Measurements from ENCODE around the gene SPOCK2. TPM values are rescaled to one million over a fixed set of nuclear protein-coding genes. Genes with fewer than 3 reads are reported as not detected.

SPOCK2 gene
- polyA plus RNA-seq, 3 donors from 2014 or later = 58.8 to 86.0 (median 69.0) TPM

DNA sequence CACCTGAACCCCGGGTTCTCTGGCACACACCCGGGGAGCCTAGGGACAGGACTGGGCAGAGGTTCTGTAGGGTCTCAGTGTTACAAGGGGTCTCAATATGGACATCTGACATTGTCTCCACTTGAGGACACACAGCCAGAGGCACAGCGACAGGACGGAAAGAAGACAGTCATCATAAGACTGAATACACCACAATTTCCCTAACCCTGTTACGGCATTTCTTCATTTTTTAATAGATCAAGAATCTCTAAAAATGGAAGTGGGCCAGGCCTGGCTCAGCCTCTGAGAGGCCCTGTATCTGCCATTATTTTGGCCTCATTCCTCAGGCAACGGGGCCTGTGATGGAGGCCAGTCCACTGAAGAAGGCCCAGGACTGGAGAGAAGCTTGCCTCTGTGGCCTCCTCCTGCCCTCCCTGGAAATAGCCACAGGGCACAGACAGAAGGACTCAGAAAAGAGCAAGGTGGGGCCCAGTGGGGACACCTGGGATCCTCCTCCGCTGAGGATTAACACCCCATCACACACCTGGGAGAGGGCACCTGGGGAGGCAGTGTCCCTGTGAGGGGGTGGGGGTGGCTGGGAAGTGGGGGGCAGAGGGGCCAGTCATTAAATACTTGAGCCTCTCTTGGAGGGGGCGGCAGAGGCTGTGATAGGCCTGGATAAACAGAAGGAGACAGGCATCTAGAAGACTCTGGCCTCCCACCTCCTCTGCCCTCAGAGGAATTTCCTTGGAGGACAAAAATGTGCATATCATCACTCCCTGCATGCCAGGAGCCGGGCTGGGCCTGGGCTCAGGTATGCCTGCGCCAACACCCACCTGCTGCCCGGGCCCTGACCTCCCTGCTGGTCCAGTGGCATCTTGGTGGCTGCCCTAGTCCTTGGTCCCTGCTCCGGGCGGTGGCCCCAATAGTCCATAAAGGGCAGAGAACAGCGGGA lies 8.0 kb downstream of the SPOCK2 start:
- Mint-ChIP-seq H3K27ac (peak overlapping the region; percentile 25 to 88 (median 72)), H3K4me1 (peaks cover 69 to 83% of the 10 kb centered on the region in 2 donors), H3K27me3 (ENCODE audit: low read depth in 3 of 3) (peaks cover 16 to 25% (median 19%) of the 10 kb centered on the region in 3 donors), H3K4me3 (peak overlapping the region; percentile 38 to 75 (median 59)), H3K9me3 (no peaks in the 10 kb centered on the region), H3K36me3 (peaks cover 0 to 6% (median 2%) of the 10 kb centered on the region in 3 donors)
- no peak for DNase-seq

DNA sequence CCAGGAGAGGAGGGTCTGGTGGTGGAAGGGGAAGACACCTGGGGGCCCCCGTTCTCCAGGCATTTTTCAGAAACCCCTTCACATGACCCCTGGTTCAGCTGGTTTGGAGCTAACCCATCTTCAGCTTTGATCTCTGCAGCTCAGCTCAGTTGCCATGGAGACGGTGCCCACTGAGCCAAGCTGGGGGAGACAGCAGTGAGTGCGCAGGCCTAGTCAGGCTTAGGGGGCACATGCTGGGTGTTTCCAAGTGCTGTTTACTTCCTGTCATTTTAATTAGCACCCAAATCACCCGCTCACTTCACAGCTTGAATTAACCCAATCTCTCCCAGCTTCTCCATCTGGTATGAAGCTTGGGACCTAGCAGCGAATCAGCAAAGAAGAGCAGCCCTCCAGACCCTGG lies 9.0 kb downstream of the SPOCK2 start:
- no peaks in the 10 kb centered on the region for H3K9me3 Mint-ChIP-seq
- H3K36me3 Mint-ChIP-seq = peaks cover 0 to 6% (median 2%) of the 10 kb centered on the region in 3 donors
- H3K4me3 Mint-ChIP-seq = peak overlapping the region; percentile 38 to 75 (median 57)
- peaks cover 60 to 80% of the 10 kb centered on the region in 2 donors for H3K4me1 Mint-ChIP-seq
- peak overlapping the region; percentile 25 to 88 (median 72) for H3K27ac Mint-ChIP-seq
- peaks cover 16 to 30% (median 17%) of the 10 kb centered on the region in 3 donors for H3K27me3 Mint-ChIP-seq (ENCODE audit: low read depth in 3 of 3)
- DNase-seq = peak; percentile 65 to 79 (median 68)

DNA sequence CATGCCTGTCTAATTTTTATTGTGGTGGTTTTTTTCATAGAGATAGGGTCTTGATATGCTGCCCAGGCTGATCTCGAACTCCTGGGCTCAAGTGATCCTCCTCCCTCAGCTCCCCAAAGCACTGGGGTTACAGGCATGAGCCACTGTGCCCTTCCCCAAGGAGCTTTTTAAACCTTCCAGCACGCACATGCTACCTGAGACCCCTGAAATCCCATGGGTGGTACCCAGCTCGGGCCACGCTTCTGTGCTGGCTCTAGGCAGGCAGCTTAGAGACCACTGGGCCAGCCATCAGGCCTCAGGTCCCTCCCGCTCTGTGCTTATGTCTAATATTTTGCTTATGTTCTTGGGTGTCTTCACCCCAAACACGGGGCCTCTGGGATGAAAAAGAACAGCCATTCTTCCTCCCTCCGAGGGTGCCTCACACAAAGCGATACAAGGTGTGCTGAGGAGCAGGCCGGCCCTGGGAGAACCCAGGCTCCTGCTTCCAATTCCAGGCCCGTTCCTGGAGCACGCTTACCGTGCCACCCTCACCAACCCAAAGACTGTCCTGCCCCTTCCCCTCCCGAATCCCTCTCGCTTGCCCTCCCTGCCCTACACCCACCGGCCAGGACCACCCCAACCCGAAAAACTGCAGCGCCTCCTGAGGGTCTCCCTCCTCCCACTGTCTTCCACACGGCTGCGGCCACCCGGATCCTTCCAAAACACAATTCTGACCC lies 10.9 kb downstream of the SPOCK2 start:
- Mint-ChIP-seq H3K4me3 (peak overlapping the region in 2 of 5 donors; percentile 15 to 30), H3K9me3 (no peaks in the 10 kb centered on the region), H3K36me3 (peaks cover 0 to 2% (median 0%) of the 10 kb centered on the region in 3 donors), H3K27me3 (ENCODE audit: low read depth in 3 of 3) (peaks cover 13 to 21% (median 20%) of the 10 kb centered on the region in 3 donors), H3K4me1 (peaks cover 44 to 67% of the 10 kb centered on the region in 2 donors), H3K27ac (peak overlapping the region in 3 of 6 donors; percentile 39 to 71 (median 65))
- DNase-seq = no peak

DNA sequence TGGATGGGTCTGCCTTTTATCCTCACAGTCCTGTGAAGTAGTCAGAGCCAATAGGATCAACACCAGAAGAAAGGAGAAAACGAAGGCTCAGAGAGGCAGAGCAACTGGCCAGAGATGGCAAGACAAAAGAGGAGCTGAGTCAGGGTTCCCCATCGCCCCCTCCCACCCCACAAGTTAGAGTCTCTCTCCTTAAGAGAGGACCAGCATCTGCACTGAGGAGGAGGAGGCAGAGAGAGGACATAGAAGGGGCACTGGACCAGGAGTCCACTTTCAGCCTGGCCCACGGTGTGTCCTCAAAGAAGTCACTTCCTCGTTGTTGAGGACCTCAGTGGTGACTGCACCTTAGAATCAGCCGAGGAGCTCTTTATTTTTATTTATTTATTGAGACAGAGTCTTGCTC lies 11.6 kb downstream of the SPOCK2 start:
- H3K27ac Mint-ChIP-seq = peak overlapping the region in 3 of 6 donors; percentile 64 to 77 (median 75)
- no peak for DNase-seq
- H3K4me3 Mint-ChIP-seq = no peak overlapping the region
- H3K36me3 Mint-ChIP-seq = peaks cover under 1 to 3% (median under 1%) of the 10 kb centered on the region in 3 donors
- no peaks in the 10 kb centered on the region for H3K9me3 Mint-ChIP-seq
- H3K27me3 Mint-ChIP-seq (ENCODE audit: low read depth in 3 of 3) = peaks cover 13 to 21% (median 20%) of the 10 kb centered on the region in 3 donors
- H3K4me1 Mint-ChIP-seq = peaks cover 44 to 61% of the 10 kb centered on the region in 2 donors

DNA sequence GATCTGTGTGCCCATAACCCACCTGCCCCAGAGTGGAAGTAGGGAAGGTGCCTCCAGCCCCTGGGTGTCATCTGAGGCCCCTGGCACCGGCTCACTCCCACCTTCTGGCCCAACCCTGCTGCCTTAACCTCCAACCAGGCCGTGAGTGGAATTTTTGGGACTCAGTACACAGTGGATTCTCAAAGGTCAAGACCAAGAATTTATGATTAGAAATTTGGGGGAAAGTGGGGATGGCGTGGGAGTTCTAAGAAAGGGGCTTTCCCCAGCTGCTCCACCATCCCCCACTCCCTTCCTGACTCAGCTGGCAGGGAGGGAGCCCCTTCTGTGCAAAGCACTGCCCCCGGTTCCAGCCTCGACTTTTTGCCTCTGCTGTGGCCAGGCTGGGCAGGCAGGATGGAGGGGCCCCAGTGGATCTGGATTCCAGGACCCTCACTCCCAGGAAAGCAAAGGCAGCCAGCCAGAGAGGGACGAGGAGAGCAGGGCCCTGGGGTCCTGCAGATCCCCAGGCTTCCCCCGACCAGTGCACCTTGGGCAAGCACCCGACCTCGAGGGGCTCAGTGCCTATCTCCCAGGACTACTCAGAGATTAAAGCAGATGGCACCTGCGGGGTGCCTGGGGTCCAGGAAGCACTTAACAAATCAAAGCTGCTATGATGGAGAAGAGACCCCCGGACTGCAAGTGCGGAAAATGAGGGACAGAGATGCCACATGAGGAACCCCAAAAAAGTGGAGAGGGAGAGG lies 12.8 kb downstream of the SPOCK2 start:
- DNase-seq = no peak
- H3K9me3 Mint-ChIP-seq = no peaks in the 10 kb centered on the region
- H3K4me3 Mint-ChIP-seq = no peak overlapping the region
- H3K4me1 Mint-ChIP-seq = peaks cover 41 to 56% of the 10 kb centered on the region in 2 donors
- peaks cover 5 to 9% (median 6%) of the 10 kb centered on the region in 3 donors for H3K36me3 Mint-ChIP-seq
- H3K27ac Mint-ChIP-seq = peak overlapping the region in 2 of 6 donors; percentile 17 to 64
- peaks cover 8 to 24% (median 21%) of the 10 kb centered on the region in 3 donors for H3K27me3 Mint-ChIP-seq (ENCODE audit: low read depth in 3 of 3)

DNA sequence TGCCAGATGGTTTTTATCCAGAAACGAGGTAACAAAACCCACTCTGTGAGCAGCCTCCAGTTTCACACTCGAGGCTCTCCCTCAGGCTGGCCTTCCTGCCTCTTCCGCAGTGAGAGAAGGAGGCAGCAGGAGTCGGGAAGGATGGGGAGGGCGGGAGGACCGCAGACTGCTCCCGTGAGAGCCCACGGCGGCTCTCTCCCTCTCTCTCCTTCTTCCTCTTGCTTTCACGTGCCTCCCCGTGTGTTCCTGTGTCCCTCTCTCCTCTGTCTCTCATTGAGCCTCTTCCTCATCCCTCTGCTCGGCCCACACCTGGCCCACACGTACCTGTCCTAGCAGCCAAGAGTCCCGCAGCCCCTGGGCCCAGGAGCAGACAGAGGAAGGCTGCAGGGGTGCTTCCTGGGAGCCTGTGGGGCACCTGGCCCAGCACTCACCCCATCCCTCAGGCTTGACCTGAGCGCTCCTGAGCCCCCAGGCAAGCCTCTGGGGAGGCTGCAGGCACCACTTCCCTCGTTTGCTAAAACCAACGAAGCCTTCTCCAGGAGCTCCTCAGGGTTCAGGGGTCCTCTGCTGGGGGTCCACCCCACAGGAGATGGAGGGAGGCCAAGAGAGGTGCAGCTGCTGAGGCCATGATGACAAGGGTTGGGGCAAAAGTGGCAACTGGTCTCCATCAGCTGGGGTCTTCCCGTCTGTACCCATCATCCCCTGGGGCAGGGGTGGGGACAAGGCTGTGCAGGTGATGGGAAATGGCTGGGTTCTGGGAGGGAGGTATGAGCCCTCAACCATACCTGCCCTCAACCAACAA lies 13.6 kb downstream of the SPOCK2 start:
- no peak for DNase-seq
- Mint-ChIP-seq H3K27me3 (ENCODE audit: low read depth in 3 of 3) (peaks cover 10 to 26% (median 25%) of the 10 kb centered on the region in 3 donors), H3K4me1 (peaks cover 35 to 52% of the 10 kb centered on the region in 2 donors), H3K4me3 (no peak overlapping the region), H3K36me3 (peaks cover 6 to 11% (median 6%) of the 10 kb centered on the region in 3 donors), H3K9me3 (no peaks in the 10 kb centered on the region), H3K27ac (peak overlapping the region in 1 of 6 donors; percentile 17)

DNA sequence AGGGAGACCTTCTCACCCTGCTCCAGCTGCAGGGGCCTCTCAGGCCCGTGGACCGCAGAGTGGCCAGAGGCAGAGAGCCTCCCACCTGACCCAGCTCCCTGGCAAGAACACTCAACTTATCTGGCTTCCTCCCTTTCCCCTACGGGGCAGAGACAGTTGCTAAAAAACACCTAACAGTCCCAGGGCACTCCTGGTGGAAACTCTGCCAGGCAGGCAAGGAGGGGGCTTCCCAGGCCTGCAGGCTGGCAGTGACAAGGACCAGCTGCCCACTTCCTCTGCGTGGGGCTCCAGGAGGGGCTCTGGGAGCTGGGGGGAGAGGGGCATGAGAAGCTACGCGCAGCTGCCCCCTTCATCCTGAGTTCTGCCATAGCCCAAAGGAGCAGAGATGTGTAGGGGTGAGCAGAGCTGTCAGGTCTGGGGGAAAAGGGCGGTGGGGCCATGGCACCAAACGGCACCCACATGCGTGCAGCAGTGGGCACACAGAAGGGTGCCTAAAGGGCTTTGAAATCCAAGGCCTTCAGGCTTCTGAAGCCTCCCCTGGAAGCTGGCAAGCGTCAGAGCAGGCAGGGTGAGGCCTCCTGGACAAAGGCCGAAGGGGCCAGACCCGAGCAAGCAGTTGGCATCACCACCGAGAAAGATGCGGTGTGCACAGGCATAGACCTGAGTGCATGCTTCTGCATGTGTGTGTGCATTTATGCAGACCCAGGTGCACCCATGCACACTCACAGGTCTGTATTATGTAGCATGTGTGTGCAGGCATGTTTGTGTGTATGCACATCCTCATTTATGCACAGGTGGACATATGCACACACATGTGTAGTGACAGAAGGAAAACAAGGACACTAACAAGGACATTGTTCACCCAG lies 14.4 kb downstream of the SPOCK2 start:
- no peak for DNase-seq

DNA sequence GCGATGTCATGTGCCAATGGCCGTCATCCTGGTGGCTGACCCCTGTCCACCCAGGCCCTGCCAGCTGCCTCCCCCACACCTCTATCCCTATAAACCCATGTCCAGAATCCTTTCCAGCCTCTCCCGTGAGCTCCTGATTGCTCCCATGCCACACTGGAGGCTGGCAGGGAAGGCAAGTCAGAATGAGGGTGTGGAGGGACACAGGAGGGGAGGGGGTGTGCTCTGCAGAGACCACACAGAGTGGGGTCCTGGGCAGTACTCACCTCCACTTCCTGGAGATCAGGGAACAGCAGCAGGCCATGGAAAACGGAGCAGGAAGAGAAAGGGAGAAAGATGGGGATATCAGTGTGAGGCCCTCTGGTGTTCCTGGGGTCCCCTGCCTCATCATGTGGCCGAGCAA lies 15.7 kb downstream of the SPOCK2 start:
- Mint-ChIP-seq H3K4me1 (peaks cover 15 to 37% of the 10 kb centered on the region in 2 donors), H3K27ac (no peak overlapping the region), H3K4me3 (no peak overlapping the region), H3K36me3 (peaks cover 6 to 23% (median 15%) of the 10 kb centered on the region in 3 donors), H3K9me3 (no peaks in the 10 kb centered on the region), H3K27me3 (ENCODE audit: low read depth in 3 of 3) (peaks cover 14 to 38% (median 34%) of the 10 kb centered on the region in 3 donors)
- no peak for DNase-seq

More for the DNA sequence above, 14.4 kb downstream of the SPOCK2 start:
- Mint-ChIP-seq H3K27me3 (ENCODE audit: low read depth in 3 of 3) (peaks cover 16 to 34% (median 27%) of the 10 kb centered on the region in 3 donors), H3K27ac (peak overlapping the region in 2 of 6 donors; percentile 20 to 23), H3K4me1 (peaks cover 27 to 45% of the 10 kb centered on the region in 2 donors), H3K9me3 (no peaks in the 10 kb centered on the region), H3K36me3 (peaks cover 6 to 19% (median 14%) of the 10 kb centered on the region in 3 donors), H3K4me3 (no peak overlapping the region)

DNA sequence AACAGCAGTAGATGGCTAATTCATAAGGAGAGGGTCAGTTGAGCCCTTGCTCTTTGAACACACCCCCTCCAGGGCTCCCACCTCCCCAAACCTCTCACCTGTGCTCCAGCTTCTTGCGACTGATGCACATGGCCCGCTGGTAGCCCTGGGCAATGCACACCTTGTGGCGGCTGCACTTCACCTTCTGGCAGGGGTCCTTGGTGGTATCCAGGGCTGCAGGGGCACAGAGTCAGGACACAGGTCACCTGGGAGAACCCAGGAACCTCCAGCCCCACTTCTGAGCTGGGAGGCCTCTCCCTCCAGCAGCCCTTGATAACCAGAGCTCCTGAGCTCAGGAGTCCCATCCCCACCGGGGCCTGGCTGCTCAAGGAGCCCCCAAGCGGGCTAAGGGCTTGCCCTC lies 16.3 kb downstream of the SPOCK2 start:
- Mint-ChIP-seq H3K4me3 (no peak overlapping the region), H3K9me3 (no peaks in the 10 kb centered on the region), H3K27ac (no peak overlapping the region), H3K36me3 (peaks cover 6 to 23% (median 15%) of the 10 kb centered on the region in 3 donors), H3K4me1 (peaks cover 10 to 32% of the 10 kb centered on the region in 2 donors), H3K27me3 (ENCODE audit: low read depth in 3 of 3) (peaks cover 11 to 43% (median 38%) of the 10 kb centered on the region in 3 donors)
- no peak for DNase-seq

DNA sequence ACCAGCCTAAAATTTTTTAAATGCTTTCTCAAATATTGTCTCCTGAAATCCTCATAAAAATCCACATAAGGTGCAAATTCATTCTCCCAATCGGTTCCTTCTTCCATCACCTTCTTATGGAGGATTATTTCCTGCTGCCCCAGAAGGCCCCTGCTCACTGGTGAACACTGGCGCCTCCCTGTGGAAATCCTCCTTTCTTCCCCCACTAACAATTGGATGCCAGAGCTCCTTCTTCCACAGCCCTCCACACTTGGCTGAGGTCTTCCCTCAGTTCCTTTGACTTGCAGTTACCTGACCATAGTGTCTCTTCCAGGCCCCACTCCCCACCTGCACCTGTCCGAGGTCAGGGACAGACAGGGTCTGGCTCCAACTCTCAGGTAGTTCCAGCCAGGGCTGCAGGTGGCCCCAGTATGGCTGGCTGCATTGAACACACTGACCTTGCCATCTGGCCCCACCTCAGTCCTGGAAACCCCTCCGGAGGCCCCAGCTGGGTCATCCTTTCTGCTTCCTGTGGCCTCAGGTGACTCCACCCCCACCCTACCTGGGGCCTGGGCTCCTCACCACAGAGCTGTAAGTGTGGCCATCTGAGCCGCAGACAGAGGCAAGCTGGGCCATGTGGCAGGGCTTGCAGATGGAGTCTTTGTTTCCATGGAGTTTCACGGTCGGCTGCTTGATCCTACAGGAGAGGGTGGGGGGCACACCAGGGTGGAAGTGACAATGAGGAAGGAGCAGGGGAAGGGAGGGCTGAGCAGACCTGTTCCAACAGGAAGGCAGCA lies 18.4 kb downstream of the SPOCK2 start:
- Mint-ChIP-seq H3K4me3 (no peak overlapping the region), H3K27ac (peak overlapping the region in 3 of 6 donors; percentile 8 to 88 (median 70)), H3K9me3 (no peaks in the 10 kb centered on the region), H3K4me1 (peaks cover 4 to 20% of the 10 kb centered on the region in 2 donors), H3K36me3 (peaks cover 9 to 26% (median 15%) of the 10 kb centered on the region in 3 donors), H3K27me3 (ENCODE audit: low read depth in 3 of 3) (peaks cover 10 to 49% (median 32%) of the 10 kb centered on the region in 3 donors)
- DNase-seq = no peak

DNA sequence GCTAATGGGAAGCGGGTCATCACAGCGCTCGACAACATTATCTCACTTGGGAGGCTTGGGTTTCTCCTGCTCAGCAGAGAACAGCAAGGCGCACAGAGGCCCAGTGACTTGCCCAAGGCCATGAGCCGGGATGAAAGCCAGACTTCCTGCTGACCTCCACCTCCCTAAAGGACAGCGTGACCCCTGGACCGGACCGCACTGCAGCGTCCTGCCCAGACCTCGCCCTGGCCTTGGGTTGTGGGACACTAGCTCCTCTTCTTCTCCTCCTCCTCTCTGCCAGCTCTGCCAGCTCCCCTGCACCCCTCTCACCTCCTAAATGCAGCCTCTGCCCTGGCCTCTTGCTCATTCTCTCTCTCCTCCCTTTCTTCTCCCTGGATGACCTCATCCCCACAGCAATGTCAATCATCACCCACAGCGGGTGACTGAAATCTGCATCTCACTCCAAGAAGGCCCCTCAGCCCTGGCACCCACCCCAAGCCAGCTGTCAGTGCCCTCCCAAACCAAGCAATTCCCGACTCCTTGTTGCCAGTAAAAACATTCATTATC lies 19.4 kb downstream of the SPOCK2 start:
- Mint-ChIP-seq H3K9me3 (no peaks in the 10 kb centered on the region), H3K4me3 (peak overlapping the region in 2 of 5 donors; percentile 22 to 31), H3K27me3 (ENCODE audit: low read depth in 3 of 3) (peaks cover 10 to 47% (median 33%) of the 10 kb centered on the region in 3 donors), H3K4me1 (peaks cover 4 to 14% of the 10 kb centered on the region in 2 donors), H3K36me3 (peaks cover 12 to 26% (median 18%) of the 10 kb centered on the region in 3 donors), H3K27ac (peak overlapping the region in 3 of 6 donors; percentile 18 to 88 (median 20))
- no peak for DNase-seq

All from immature natural killer cell (primary cell).